A549 (cell line): ENCODE results near the gene HES1.

Source experiments
- CEBPB ChIP-seq, 2 experiments: fragments of >200 bp in 1 of 2; sonication (Bioruptor Twin) in 1 of 2; formaldehyde crosslinking in 1 of 2; IDR thresholded peaks; 2 replicates each; pipeline ENCODE4 v1.6.1; 2012 to 2016
- EP300 ChIP-seq, 2 experiments: fragments of >200 bp; sonication (Bioruptor Twin); formaldehyde crosslinking; IDR thresholded peaks; 2 replicates in 1 of 2; 3 replicates in 1 of 2; pipeline ENCODE4 v1.6.1; 2016 to 2017
- ESRRA ChIP-seq: fragments of 150-350 bp; IDR thresholded peaks from 2 replicates; pipeline ENCODE4 v1.6.1; 2014; ENCODE audit warnings: mild to moderate bottlenecking, low read length, borderline replicate concordance
- HOXB5 ChIP-seq: fragments of 250-450 bp; sonication (Bioruptor Pico); IDR thresholded peaks from 2 replicates; pipeline ENCODE4 v1.5.0; 2020; ENCODE audit warnings: mild to moderate bottlenecking, moderate library complexity
- KDM1A ChIP-seq: fragments of 200-600 bp; sonication (generic); IDR thresholded peaks from 2 replicates; pipeline ENCODE4 v1.6.1; 2016; ENCODE audit warnings: low read depth, mild to moderate bottlenecking
- MAFK ChIP-seq: fragments of 450-650 bp; IDR thresholded peaks from 2 replicates; pipeline ENCODE4 v1.6.1; 2014; ENCODE audit not compliant: partially characterized antibody
- MAZ ChIP-seq: fragments of 150-350 bp; IDR thresholded peaks from 2 replicates; pipeline ENCODE4 v1.6.1; 2014; ENCODE audit warnings: antibody characterized with exemption, low read depth, low read length, borderline replicate concordance
- POLR2A ChIP-seq: IDR thresholded peaks from 2 replicates; pipeline ENCODE4 v1.6.1; 2012; ENCODE audit warnings: mild to moderate bottlenecking, low read length
- RARB ChIP-seq: fragments of 250-450 bp; sonication (Bioruptor Pico); IDR thresholded peaks from 2 replicates; pipeline ENCODE4 v1.8.0; 2021; ENCODE audit warnings: mild to moderate bottlenecking, moderate library complexity
- TF ChIP-seq, protein P1 (sequence below): fragments of >200 bp; sonication (Bioruptor Twin); formaldehyde crosslinking; IDR thresholded peaks from 3 replicates; pipeline ENCODE4 v1.5.1; 2016
- TF ChIP-seq, protein P2 (sequence below): fragments of 150-350 bp; IDR thresholded peaks from 2 replicates; pipeline ENCODE4 v1.6.1; 2014; ENCODE audit warnings: low read depth, mild to moderate bottlenecking, low read length

GRCh38 chr3:194098081-194098842 lies 37.7 kb upstream of the HES1 start:
- TF ChIP-seq, protein P1, sequence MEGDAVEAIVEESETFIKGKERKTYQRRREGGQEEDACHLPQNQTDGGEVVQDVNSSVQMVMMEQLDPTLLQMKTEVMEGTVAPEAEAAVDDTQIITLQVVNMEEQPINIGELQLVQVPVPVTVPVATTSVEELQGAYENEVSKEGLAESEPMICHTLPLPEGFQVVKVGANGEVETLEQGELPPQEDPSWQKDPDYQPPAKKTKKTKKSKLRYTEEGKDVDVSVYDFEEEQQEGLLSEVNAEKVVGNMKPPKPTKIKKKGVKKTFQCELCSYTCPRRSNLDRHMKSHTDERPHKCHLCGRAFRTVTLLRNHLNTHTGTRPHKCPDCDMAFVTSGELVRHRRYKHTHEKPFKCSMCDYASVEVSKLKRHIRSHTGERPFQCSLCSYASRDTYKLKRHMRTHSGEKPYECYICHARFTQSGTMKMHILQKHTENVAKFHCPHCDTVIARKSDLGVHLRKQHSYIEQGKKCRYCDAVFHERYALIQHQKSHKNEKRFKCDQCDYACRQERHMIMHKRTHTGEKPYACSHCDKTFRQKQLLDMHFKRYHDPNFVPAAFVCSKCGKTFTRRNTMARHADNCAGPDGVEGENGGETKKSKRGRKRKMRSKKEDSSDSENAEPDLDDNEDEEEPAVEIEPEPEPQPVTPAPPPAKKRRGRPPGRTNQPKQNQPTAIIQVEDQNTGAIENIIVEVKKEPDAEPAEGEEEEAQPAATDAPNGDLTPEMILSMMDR: no peak
- TF ChIP-seq HOXB5 (no peak), POLR2A (no peak), RARB (CRISPR knock-in tag) (no peak), CEBPB (IDR thresholded peaks at IDR 0.05) (no peak), EP300 (IDR thresholded peaks at IDR 0.05) (no peak), KDM1A (no peak), MAZ (no peak), MAFK (no peak), ESRRA (no peak)
- TF ChIP-seq, protein P2, sequence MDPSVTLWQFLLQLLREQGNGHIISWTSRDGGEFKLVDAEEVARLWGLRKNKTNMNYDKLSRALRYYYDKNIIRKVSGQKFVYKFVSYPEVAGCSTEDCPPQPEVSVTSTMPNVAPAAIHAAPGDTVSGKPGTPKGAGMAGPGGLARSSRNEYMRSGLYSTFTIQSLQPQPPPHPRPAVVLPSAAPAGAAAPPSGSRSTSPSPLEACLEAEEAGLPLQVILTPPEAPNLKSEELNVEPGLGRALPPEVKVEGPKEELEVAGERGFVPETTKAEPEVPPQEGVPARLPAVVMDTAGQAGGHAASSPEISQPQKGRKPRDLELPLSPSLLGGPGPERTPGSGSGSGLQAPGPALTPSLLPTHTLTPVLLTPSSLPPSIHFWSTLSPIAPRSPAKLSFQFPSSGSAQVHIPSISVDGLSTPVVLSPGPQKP: no peak
